Subcutaneous adipose tissue (tissue), 4 donors: Measurements from ENCODE around the gene CASP9. TPM values are rescaled to one million over a fixed set of nuclear protein-coding genes. Genes with fewer than 3 reads are reported as not detected.

ENCODE experiments used
- total RNA-seq, 4 donors: library from RNA; depleted of rRNA; stranded (reverse); fragments of >200 nt; gene quantifications; one replicate each; pipeline ENCODE4 v1.1.0, GENCODE V29; 2016
- TF ChIP-seq, protein P1 (sequence below): fragments of 450-650 bp; IDR thresholded peaks from one replicate; pipeline ENCODE4 v1.5.1; 2016; ENCODE audit warnings: low read depth, mild to moderate bottlenecking, control low read depth, antibody characterized with exemption, moderate library complexity

The CASP9 gene
- total RNA-seq, 4 donors from 2014 or later: 10.1 to 12.1 (median 10.3) TPM

DNA sequence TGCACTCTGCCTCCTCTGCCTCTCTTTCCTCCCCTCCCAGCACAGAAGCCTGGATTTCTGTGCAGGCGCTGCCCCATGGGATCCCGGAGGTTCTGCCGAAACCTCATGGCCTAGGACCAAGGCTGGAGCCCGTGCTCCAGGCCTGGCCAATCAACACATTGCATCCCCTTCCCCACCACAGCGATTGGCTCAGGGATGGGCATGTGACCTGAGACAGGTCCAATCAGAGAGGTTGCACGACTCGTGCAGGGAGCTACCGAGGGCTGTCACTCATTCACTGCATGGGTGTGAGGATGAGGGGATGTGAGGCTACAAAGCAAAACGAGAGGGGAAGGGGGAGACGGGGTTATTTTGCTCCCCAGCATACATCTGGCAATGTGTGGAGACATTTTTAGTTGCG is 51.4 kb downstream of the CASP9 start:
- TF ChIP-seq, protein P1, sequence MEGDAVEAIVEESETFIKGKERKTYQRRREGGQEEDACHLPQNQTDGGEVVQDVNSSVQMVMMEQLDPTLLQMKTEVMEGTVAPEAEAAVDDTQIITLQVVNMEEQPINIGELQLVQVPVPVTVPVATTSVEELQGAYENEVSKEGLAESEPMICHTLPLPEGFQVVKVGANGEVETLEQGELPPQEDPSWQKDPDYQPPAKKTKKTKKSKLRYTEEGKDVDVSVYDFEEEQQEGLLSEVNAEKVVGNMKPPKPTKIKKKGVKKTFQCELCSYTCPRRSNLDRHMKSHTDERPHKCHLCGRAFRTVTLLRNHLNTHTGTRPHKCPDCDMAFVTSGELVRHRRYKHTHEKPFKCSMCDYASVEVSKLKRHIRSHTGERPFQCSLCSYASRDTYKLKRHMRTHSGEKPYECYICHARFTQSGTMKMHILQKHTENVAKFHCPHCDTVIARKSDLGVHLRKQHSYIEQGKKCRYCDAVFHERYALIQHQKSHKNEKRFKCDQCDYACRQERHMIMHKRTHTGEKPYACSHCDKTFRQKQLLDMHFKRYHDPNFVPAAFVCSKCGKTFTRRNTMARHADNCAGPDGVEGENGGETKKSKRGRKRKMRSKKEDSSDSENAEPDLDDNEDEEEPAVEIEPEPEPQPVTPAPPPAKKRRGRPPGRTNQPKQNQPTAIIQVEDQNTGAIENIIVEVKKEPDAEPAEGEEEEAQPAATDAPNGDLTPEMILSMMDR: no peak

DNA sequence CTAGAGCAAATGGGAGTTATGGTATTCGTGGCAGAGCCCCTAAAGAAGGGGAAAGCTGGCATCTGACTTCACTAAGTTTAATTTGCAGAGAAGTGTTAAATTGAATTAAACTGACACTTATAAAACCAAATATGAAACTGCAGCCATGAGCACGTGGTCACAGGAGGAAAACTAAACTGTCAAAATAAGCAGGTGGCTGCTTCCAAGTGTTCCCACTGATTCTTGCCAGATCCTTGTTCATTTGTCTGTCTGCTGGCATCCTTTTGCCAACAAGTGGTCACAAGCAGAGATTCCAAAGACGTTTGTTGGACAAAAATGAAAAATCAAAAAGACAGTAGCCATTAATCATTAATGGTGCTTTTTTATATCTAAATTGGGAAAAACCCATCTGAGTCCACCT is 54.7 kb downstream of the CASP9 start:
- TF ChIP-seq, protein P1: no peak

DNA sequence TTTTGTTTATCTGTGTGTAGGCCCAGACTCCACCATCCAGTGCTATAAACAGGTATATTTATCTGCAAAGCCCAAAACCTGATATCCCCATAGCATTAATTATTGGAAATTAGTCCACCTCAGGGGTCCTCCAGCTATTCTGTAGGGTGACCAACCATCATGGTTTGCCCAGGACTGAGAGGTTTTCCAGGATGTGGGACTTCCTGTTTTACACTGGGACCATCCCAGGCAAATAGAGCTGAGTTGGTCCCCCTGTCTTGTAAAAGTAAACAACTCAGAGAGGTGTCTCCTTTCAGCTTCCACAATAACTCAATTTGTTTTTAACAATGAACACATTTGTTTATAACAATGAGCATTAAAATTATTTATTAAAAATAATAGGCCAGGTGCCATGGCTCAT is 55.9 kb downstream of the CASP9 start:
- TF ChIP-seq, protein P1: no peak

- TF ChIP-seq, protein P1: no peak
These were observed 58.3 kb downstream of the CASP9 start for GRCh38 chr1:15465674-15466073.

GRCh38 chr1:15460708-15461095 is 63.3 kb downstream of the CASP9 start:
- TF ChIP-seq, protein P1: no peak

GRCh38 chr1:15459771-15460707 is 64.0 kb downstream of the CASP9 start:
- TF ChIP-seq, protein P1: no peak

- TF ChIP-seq, protein P1: no peak
These were observed 66.4 kb downstream of the CASP9 start for GRCh38 chr1:15457585-15457984.
